Effector memory CD4-positive, alpha-beta T cell (primary cell): ENCODE data around the gene DARS1.
A peak's percentile ranks its signal among the peaks of the same experiment; 100 is the strongest.

Source experiments
- DNase-seq, 3 donors: peaks; one replicate each; pipeline ENCODE4 v3.0.0-alpha.2; 2020
- H3K27ac ChIP-seq: 2 replicates; pipeline ENCODE4 v1.7.0; 2013; ENCODE audit warnings: mild to moderate bottlenecking, low read length, moderate library complexity; ENCODE audit not compliant: insufficient read depth, poor library complexity, severe bottlenecking
- H3K27me3 ChIP-seq: replicated peaks from 2 replicates; pipeline ENCODE4 v1.7.0; 2013; ENCODE audit warnings: mild to moderate bottlenecking, low read length; ENCODE audit not compliant: insufficient read depth, control insufficient read depth, poor library complexity, severe bottlenecking
- H3K36me3 ChIP-seq: 2 replicates; pipeline ENCODE4 v1.7.0; 2013; ENCODE audit warnings: mild to moderate bottlenecking, low read length, moderate library complexity; ENCODE audit not compliant: control insufficient read depth, insufficient read depth
- H3K4me1 ChIP-seq: 2 replicates; pipeline ENCODE4 v1.7.0; 2013; ENCODE audit warnings: low read length, mild to moderate bottlenecking; ENCODE audit not compliant: control insufficient read depth, insufficient read depth, poor library complexity, severe bottlenecking
- H3K4me3 ChIP-seq: 2 replicates; pipeline ENCODE4 v1.7.0; 2013; ENCODE audit warnings: low read length, low read depth, mild to moderate bottlenecking; ENCODE audit not compliant: insufficient read depth, poor library complexity, severe bottlenecking
- H3K9me3 ChIP-seq: 2 replicates; pipeline ENCODE4 v1.7.0; 2013; ENCODE audit warnings: mild to moderate bottlenecking, low read length, moderate library complexity; ENCODE audit not compliant: control insufficient read depth
- total RNA-seq, 3 donors: gene quantifications; one replicate each; lab custom pipeline; 2026; lab: John Stamatoyannopoulos, UW

The DARS1 gene
- 60.1 to 91.8 (median 61.8) reads per million in 3 donors for total RNA-seq

DNA sequence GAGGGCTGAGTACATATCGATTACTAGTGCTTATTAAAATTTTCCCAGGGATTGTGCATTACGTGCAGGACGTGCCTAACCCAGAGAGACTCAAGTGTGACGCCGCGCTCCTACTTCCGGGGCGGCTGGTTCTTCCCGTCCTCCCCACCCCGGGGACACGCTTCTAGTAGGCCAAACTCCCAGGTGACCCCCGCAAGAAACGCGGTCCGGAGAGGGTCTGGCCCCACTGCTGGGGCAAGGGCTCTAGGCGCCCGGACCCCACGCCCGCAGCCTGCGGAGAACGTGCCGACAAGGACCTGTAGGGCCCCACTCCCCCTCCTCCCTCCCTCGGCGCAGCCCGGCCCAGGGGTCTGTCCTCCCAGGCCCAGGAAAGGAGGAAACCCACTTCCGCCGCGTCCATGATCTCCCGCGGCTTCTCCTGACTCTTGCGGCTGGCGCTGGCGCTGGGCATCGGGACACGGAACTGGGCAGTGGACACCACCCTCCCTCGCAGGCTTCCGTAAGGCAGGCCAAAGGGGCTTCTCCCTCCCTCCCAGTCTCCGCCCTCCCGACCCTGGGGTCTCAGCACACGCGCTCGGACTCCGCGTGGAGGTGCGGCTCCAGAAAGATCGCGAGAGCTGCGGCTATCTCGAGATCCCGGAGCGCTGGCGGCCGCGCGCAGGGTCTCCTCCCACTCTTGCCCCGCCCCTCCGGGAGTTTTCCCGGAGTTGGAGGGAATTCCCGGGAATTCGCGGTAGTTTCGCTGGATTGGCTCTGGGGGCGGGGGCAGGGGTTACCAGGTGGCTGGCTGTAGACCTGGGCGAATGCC is at the start of gene DARS1:
TSS of gene DARS1 (minus strand) at position 609 of the 808 bp plus-strand sequence. CDS start at position 451, 158 bp downstream.
- Histone ChIP-seq H3K9me3 (no peaks in the 10 kb centered on the region), H3K27ac (peak within 1 kb of the TSS; percentile 99), H3K4me1 (peaks cover 22% of the 10 kb centered on the region), H3K36me3 (no peaks in the 10 kb centered on the region), H3K27me3 (no peaks in the 10 kb centered on the region), H3K4me3 (peak within 1 kb of the TSS; percentile 98)
- DNase-seq, result peak; percentile 59 to 78 (median 64)

DNA sequence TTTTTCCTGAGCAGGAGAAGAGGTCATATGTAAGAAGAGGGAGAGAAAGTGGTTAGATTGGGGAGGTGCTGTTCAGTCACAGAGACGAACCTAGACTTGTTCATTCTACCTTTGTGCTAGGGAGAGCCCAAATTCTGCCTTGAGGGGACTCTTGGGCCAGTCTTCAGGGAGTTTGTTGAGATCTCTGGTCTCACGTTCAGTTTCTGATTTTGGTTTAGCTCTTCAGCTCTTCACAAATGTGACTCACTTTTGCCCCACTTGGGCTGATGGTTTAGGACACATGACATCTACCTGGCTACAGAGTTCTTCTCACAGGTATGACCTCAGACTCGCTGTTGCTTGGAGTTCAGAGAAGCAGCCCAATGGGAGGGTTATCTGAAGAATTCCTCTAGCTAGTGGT is 49.2 kb upstream of the DARS1 start:
- Histone ChIP-seq H3K27me3 (no peaks in the 10 kb centered on the region), H3K27ac (no peak overlapping the region), H3K36me3 (no peaks in the 10 kb centered on the region), H3K4me3 (no peak overlapping the region), H3K4me1 (no peaks in the 10 kb centered on the region), H3K9me3 (no peaks in the 10 kb centered on the region)
- no peak for DNase-seq

GRCh38 chr2:136032817-136033535 is 47.5 kb upstream of the DARS1 start:
- H3K4me3 ChIP-seq, result no peak overlapping the region
- DNase-seq, result no peak
- H3K9me3 ChIP-seq, result no peaks in the 10 kb centered on the region
- H3K4me1 ChIP-seq, result no peaks in the 10 kb centered on the region
- H3K27me3 ChIP-seq, result no peaks in the 10 kb centered on the region
- no peak overlapping the region for H3K27ac ChIP-seq
- no peaks in the 10 kb centered on the region for H3K36me3 ChIP-seq

GRCh38 chr2:136032192-136032591 is 46.8 kb upstream of the DARS1 start:
- DNase-seq, result no peak
- H3K36me3 ChIP-seq, result no peaks in the 10 kb centered on the region
- no peaks in the 10 kb centered on the region for H3K9me3 ChIP-seq
- H3K27me3 ChIP-seq, result no peaks in the 10 kb centered on the region
- no peak overlapping the region for H3K4me3 ChIP-seq
- H3K27ac ChIP-seq, result no peak overlapping the region
- no peaks in the 10 kb centered on the region for H3K4me1 ChIP-seq

DNA sequence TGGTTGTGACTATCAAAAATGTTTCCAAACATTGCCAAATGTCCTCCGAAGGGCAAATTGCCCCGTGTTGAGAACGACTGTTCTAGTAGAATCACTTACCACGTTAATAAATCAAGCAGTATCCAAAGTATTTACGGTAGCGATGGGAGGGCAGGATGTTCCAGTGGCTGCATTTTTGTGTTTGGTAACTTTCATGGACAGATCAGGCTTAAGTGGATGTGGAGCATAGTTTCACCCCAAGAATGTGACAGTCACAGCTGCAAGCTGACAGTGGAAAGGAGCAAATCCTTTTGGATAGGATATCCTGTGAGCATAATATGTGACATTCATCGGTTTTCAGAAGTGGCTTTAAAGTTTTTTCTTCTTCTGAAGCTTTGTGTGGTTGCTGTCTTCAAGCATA is 46.3 kb upstream of the DARS1 start:
- H3K9me3 ChIP-seq, result no peaks in the 10 kb centered on the region
- no peak overlapping the region for H3K27ac ChIP-seq
- no peak overlapping the region for H3K4me3 ChIP-seq
- H3K4me1 ChIP-seq, result no peaks in the 10 kb centered on the region
- no peaks in the 10 kb centered on the region for H3K36me3 ChIP-seq
- H3K27me3 ChIP-seq, result no peaks in the 10 kb centered on the region
- no peak for DNase-seq

DNA sequence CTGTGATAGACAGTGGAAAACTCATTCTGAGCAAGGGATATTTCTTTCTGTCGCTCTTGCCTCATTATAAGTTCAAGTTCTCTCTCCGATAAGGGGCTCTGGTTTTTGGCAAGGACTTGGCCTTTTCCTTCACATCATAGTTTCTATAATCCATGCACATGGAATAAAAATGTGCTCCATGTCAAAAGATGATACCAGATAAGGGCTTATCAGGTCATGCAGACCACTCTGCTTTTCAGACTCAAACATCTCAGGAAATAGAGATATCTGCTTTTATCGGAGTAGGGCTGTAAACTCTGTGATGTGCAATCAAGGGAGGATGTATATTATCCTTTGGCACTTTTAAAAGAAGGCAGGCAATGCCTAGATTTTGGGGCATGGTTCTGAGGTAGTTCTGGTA is 45.0 kb upstream of the DARS1 start:
- H3K4me3 ChIP-seq, result no peak overlapping the region
- no peak overlapping the region for H3K27ac ChIP-seq
- no peak for DNase-seq
- no peaks in the 10 kb centered on the region for H3K9me3 ChIP-seq
- no peaks in the 10 kb centered on the region for H3K36me3 ChIP-seq
- no peaks in the 10 kb centered on the region for H3K4me1 ChIP-seq
- no peaks in the 10 kb centered on the region for H3K27me3 ChIP-seq

- Histone ChIP-seq H3K36me3 (no peaks in the 10 kb centered on the region), H3K9me3 (no peaks in the 10 kb centered on the region)
These were observed 43.7 kb upstream of the DARS1 start for GRCh38 chr2:136029149-136029548.

GRCh38 chr2:136028001-136028400 is 42.6 kb upstream of the DARS1 start:
- no peak for DNase-seq
- Histone ChIP-seq H3K4me3 (no peak overlapping the region), H3K9me3 (no peaks in the 10 kb centered on the region), H3K27ac (no peak overlapping the region), H3K36me3 (no peaks in the 10 kb centered on the region), H3K4me1 (no peaks in the 10 kb centered on the region), H3K27me3 (no peaks in the 10 kb centered on the region)

More at GRCh38 chr2:136029149-136029548, 43.7 kb upstream of the DARS1 start:
- Histone ChIP-seq H3K4me1 (no peaks in the 10 kb centered on the region), H3K27ac (no peak overlapping the region), H3K27me3 (no peaks in the 10 kb centered on the region), H3K4me3 (no peak overlapping the region)
- no peak for DNase-seq

- Histone ChIP-seq H3K27me3 (no peaks in the 10 kb centered on the region), H3K4me1 (no peaks in the 10 kb centered on the region), H3K4me3 (no peak overlapping the region), H3K9me3 (no peaks in the 10 kb centered on the region), H3K27ac (no peak overlapping the region), H3K36me3 (no peaks in the 10 kb centered on the region)
- DNase-seq, result no peak
These were observed 41.7 kb upstream of the DARS1 start for GRCh38 chr2:136027112-136027511.
